ENCODE measurements around the gene PRKCA. TPM values are rescaled to one million over a fixed set of nuclear protein-coding genes. Genes with fewer than 3 reads are reported as not detected.
A peak's percentile ranks its signal among the peaks of the same experiment; 100 is the strongest.

PRKCA gene
- total and polyA plus RNA-seq, 9 of the 15 experiments (the other 6 are each of a cell fraction or from before 2014, with no cell fraction given) = 3.2 to 33.0 (median 17.8) TPM

- Histone ChIP-seq H3K36me3 (ENCODE audit: control insufficient read depth, insufficient read depth, low read length) (peaks cover 33% of the 10 kb centered on the region; the same call in 2 of the 3 replicates), H3K9me1 (ENCODE audit: control insufficient read depth, insufficient read depth, low read length) (no peaks in the 10 kb centered on the region), H3K9me3 (replicated peaks; ENCODE audit: control insufficient read depth, insufficient read depth, low read depth, low read length) (no peaks in the 10 kb centered on the region), H3K4me1 (replicated peaks in 1 of 2; ENCODE audit: control insufficient read depth in 2 of 2, insufficient read depth in 2 of 2, low read length in 2 of 2) (peaks cover 0 to 3% of the 10 kb centered on the region in 2 experiments; a peak in 2 of 5 replicates), H3K27ac (ENCODE audit: extremely low read depth, low read depth, low read length) (no peak overlapping the region), H3K4me2 (ENCODE audit: insufficient read depth, low read length) (no peak overlapping the region), H3K9ac (ENCODE audit: insufficient read depth in 1 of 2, low read depth in 2 of 2, low read length in 2 of 2) (no peak overlapping the region), H3K79me2 (ENCODE audit: control insufficient read depth, insufficient read depth, low read length) (no peaks in the 10 kb centered on the region), H3K4me3 (no peak overlapping the region), H4K20me1 (replicated peaks; ENCODE audit: control insufficient read depth, insufficient read depth, low read length) (no peaks in the 10 kb centered on the region), H3K27me3 (ENCODE audit: control insufficient read depth in 2 of 2, insufficient read depth in 2 of 2, low read length in 2 of 2) (no peaks in the 10 kb centered on the region), H2AFZ (ENCODE audit: low read depth, low read length) (no peak overlapping the region)
- no peak for ATAC-seq
- in situ Hi-C loops (cut with MboI) = no loop called here
- BruUV-seq (replicated peaks) = no TSS peak
- FAIRE-seq = no peak
- WGBS (ENCODE audit: insufficient coverage, low coverage, missing lambda C conversion rate) = 60% methylated on average over 8 of the region's 8 CpGs
- intact Hi-C loops (cut with micrococcal nuclease) = no loop called here
- no peak for DNase-seq (ENCODE audit: extremely low read depth in 1 of 4, low spot score in 3 of 4)
- ChIA-PET POLR2A (interaction anchor here (0.6 to 0.9 kb wide), 3 partner anchors 10 to 180 kb away, joined by 3 read pairs; no protein-coding TSS in a partner anchor), CTCF (ENCODE audit: low intra/inter-chr PET ratio) (no interaction called here)
- TF ChIP-seq NR4A1 (CRISPR knock-in tag; IDR thresholded peaks at IDR 0.05) (no peak), NR4A1 (tag; IDR thresholded peaks at IDR 0.05) (peak; percentile 97), HSF4 (CRISPR knock-in tag; IDR thresholded peaks at IDR 0.05; ENCODE audit: borderline replicate concordance) (no peak), ZNF212 (CRISPR knock-in tag; IDR thresholded peaks at IDR 0.05) (no peak), KDM4B (IDR thresholded peaks at IDR 0.05; ENCODE audit: borderline replicate concordance in 2 of 2, low read depth in 1 of 2) (no peak), HNRNPL (IDR thresholded peaks at IDR 0.05; ENCODE audit: low read depth, low read length) (no peak), CHD2 (IDR thresholded peaks at IDR 0.05; ENCODE audit: low read depth, low read length) (no peak), TCF7 (IDR thresholded peaks at IDR 0.05; ENCODE audit: borderline replicate concordance) (no peak), SMAD1 (IDR thresholded peaks at IDR 0.05; ENCODE audit: low read depth, low read length, partially characterized antibody) (no peak), ASH1L (IDR thresholded peaks at IDR 0.05; ENCODE audit: borderline replicate concordance, low read depth, partially characterized antibody) (no peak), CREB1 (IDR thresholded peaks at IDR 0.05) (no peak), CREB1 (CRISPR knock-in tag; IDR thresholded peaks at IDR 0.05) (no peak), ZNF124 (CRISPR knock-in tag; IDR thresholded peaks at IDR 0.05) (no peak), HCFC1 (IDR thresholded peaks at IDR 0.05; ENCODE audit: low read depth, low read length) (no peak), RBBP5 (IDR thresholded peaks at IDR 0.05; ENCODE audit: borderline replicate concordance, insufficient read depth, low read length, poor library complexity, severe bottlenecking) (no peak), HOXB6 (CRISPR knock-in tag; IDR thresholded peaks at IDR 0.05; ENCODE audit: borderline replicate concordance) (no peak), TAF1 (IDR thresholded peaks at IDR 0.05; ENCODE audit: control insufficient read depth, extremely low read depth, insufficient read depth, low read length, severe bottlenecking) (no peak), HIVEP1 (CRISPR knock-in tag; IDR thresholded peaks at IDR 0.05) (0 out of 2 replicates have a peak, but pooled peaks have one; percentile 47), HDAC1 (IDR thresholded peaks at IDR 0.05) (no peak), XRCC5 (IDR thresholded peaks at IDR 0.05; ENCODE audit: low read depth, low read length) (no peak), DIDO1 (tag; IDR thresholded peaks at IDR 0.05; ENCODE audit: low read depth) (0 out of 2 replicates have a peak, but pooled peaks have one; percentile 37), TARDBP (IDR thresholded peaks at IDR 0.05) (no peak), THAP12 (CRISPR knock-in tag; IDR thresholded peaks at IDR 0.05) (no peak)
Observed at GRCh38 chr17:66734186-66734943, 432.0 kb downstream of the PRKCA start.

Data from K562 (cell line).